Epidermal melanocyte (primary cell): ENCODE results near the gene CSTPP1.

Experiments used
- DNase-seq: peaks from one replicate; pipeline ENCODE4 v3.0.0; 2011; ENCODE audit warnings: low spot score; ENCODE audit not compliant: insufficient read length

CSTPP1 gene

DNA sequence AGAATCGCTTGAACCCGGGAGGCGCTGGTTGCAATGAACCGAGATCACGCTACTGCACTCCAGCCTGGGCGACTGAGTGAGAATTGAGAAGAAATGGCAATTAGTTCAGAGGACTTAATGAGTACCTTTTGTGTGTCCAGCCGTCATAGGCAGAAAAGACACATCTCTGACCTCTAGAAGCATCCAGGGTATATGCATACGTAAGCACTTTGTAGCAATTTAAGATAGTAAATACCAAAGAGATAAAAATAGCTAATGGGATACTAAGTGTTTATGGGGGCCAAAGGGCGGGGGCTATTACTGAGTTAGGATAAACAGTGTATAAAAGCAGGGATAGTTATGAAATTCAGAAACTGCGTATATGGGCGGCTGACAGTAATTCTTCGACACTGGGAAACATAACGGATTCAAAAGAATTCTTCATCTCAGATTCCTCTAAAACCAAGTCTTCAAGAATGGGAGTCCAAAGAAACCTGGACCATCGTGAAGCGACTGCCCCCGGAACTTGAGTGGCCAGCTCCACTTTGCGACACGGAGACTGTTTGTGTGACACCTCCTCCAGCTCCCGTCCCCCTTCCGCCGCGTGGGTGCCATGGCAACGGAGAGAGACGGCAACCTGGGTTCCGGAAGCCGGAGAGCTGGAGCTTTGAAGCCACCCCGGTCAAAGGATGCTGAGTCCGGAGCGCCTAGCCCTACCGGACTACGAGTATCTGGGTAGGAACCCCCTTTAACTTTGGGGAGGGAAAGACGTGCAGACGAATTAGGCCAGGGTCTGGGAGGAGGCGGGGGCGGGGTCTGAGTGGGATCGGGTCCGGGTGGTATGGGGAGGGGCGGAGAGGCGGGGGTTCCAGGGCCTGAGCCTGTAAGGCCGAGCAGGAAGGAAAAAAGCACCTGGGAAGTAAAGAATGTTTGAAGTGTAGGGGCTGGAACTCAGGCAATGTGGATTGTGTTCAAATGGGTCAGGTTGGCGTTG lies at the start of gene CSTPP1:
TSS of gene CSTPP1 (plus strand) at position 624 of the 973 bp plus-strand sequence. CDS start at position 669, 45 bp downstream.
- peak; percentile 95 for DNase-seq

DNA sequence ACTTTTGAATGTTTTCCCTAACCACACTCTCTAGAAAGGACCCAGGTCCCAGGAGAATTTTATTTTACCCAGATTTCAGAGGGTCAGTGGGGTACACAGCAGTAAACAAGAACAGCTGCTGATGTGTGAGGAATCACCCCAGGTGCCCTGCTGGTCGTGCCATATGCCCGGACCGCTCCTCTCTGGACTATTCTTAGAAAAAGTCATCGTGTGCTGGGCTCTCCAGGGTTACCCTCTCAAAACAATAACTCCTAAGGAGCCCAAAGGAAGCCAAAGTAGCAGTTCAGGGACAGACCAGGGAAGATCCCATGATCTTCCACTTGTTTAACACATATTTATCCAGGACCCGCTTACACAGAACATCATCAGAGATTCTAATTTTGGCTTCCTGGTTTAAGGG lies 47.9 kb upstream of the CSTPP1 start:
- DNase-seq: no peak

DNA sequence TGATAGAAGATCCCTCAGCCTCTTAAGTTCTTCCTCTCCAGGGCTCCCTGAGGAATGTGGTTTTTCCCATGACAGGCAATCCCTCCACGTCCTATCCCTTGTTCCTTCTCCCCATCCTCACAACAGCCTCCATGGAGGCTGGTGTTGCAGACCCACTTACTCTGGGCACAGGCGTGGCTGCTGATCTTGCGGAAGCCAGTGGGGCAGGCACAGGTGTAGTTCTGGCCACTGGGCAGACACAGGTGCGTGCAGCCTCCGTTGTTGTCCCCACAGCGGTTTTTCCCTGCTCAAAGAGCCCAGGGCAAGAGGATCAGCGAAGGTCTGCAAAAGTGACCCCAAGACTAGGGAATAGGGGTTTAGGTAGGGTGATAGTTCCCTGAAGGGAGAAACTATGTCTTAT lies 47.3 kb upstream of the CSTPP1 start:
- no peak for DNase-seq

- peak; percentile 85 for DNase-seq
Measured at GRCh38 chr11:46889689-46890475, 46.7 kb upstream of the CSTPP1 start.

DNA sequence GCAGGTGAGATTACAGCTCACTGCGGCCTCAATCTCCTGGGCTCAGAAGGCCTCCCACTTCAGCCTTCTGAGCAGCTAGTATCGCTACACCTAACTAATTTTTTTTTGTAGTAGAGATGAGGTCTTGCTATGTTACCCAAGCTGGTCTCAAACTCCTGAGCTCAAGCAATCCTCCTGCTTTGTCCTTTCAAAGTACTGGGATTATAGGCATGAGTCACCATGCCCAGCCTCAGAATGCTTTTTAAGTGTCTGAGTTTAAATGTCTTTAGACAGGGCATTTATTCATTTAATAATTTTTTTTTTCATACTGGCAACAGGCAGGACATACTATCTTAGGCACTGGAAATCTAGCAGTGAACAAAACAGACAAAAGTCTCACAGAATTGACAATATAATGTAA lies 45.9 kb upstream of the CSTPP1 start:
- no peak for DNase-seq

GRCh38 chr11:46892109-46892508 lies 44.5 kb upstream of the CSTPP1 start:
- DNase-seq: no peak

- DNase-seq: no peak
Measured at GRCh38 chr11:46892838-46893237, 43.7 kb upstream of the CSTPP1 start.

GRCh38 chr11:46894506-46894905 lies 42.1 kb upstream of the CSTPP1 start:
- DNase-seq: no peak

- no peak for DNase-seq
Measured at GRCh38 chr11:46894961-46895360, 41.6 kb upstream of the CSTPP1 start.

- DNase-seq: no peak
Measured at GRCh38 chr11:46895821-46896220, 40.7 kb upstream of the CSTPP1 start.

DNA sequence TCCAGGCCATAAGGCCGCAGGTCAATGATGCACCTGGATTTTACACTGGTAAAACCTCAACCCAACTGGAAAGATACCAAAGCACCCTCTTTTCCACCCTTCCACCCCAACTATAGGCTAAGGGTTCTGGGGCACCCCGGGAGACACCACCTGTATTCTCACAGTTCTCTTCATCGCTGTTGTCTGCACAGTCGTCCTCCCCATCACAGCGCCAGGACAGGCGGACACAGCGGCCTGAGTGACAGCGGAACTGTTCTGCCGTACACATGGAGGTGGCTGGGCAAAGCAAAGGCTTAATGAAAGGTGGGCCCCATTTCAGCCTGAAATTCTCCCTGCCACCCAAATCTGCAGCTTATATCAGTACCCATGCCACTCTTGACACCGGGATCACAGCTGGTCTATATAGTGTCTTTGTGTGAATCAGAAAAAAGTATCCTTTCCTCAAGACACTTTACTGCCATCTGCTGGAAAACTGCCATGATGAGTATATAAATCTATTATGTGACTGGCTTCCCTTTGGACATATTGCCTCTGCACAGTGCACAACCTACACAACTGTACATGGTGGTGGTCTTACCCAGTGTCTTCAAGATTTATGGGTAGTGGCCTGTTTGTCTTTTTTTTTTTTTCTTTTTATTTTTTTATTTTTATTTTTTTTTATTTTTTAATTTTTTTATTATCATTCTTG lies 39.7 kb upstream of the CSTPP1 start:
- DNase-seq: peak; percentile 43

GRCh38 chr11:46898396-46899095 lies 38.0 kb upstream of the CSTPP1 start:
- no peak for DNase-seq

DNA sequence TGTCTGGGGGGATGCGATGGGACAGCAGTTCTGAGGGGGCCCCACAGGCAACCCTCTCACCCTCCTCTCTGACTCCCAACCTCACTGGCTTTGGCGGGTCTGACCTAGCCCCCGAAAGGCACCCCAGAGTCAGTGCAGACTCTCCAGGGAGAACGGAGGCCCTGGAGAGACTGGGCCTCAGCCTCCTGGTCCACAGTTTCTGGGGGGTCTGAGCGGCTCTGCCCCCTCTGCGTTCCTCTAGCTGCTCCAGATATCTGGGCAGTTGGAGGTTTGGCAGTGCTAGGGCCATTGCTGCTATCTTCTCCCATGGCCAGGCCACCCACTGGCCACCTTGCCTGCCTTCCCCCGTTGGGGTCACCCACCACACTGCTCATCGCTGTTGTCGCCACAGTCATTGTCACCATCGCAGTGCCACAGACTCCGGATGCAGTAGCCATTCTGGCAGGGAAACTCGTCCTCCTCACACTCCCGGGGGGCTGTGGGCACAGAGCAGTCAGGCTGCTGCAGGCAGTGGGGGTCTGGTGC lies 37.0 kb upstream of the CSTPP1 start:
- no peak for DNase-seq

GRCh38 chr11:46900091-46900746 lies 36.3 kb upstream of the CSTPP1 start:
- no peak for DNase-seq

GRCh38 chr11:46901156-46901555 lies 35.4 kb upstream of the CSTPP1 start:
- DNase-seq: no peak

DNA sequence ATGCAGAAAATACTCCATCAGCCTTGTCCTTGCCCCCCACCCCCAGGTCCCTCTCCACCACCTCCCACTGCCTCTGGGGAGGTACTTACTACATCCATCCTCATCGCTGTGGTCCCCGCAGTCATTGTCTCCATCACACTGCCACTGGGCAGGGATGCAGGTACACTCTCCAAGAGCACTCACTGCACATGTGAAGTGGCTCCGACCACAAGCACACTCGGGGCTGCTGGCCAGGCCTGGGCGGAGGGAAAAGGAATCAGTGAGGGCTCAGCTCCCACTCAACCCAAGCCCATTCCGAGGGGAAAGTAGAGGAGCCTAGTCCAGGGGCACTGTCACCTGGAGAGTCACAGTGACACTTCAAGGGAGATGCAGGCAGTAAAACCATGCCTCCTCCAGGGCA lies 33.9 kb upstream of the CSTPP1 start:
- no peak for DNase-seq

DNA sequence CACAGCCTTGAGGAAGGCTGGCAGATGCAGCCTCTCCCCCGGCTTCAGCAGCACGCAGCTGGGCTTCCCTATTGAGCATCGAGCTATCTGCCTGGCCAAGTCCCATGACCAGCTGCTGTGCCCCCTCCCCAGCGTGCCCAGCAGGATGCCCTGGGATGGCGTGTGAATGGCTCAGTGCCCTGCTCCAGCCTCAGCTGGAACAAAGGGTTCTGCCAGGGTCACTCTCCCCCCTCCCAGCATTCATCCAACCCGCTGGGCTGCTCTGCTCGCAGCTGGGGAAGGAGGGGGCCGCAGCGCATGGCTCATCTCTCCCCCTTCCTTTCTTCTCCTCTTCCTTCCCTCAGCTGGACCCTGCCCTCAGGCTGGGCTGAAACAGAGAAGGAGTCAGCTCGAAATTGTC lies 32.7 kb upstream of the CSTPP1 start:
- no peak for DNase-seq

DNA sequence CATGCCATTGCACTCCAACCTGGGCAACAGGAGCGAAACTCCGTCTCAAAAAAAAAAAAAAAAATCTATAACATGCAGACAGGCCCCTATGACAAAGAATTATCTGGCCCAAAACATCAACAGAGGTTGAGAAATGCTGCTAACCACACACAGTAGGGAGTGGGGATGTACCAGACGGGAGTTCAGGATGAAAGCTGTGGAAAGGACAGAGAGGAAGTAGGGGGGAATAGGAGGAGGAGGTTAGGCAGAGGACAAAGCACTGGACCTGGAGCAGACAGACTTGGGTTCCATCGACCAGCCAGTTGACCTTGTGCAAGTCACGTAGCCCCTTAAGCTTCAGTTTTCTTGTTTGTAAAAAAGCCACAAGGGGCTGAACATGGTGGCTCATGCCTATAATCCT lies 30.8 kb upstream of the CSTPP1 start:
- no peak for DNase-seq

- peak; percentile 51 for DNase-seq
Measured at GRCh38 chr11:46906609-46907041, 29.9 kb upstream of the CSTPP1 start.

DNA sequence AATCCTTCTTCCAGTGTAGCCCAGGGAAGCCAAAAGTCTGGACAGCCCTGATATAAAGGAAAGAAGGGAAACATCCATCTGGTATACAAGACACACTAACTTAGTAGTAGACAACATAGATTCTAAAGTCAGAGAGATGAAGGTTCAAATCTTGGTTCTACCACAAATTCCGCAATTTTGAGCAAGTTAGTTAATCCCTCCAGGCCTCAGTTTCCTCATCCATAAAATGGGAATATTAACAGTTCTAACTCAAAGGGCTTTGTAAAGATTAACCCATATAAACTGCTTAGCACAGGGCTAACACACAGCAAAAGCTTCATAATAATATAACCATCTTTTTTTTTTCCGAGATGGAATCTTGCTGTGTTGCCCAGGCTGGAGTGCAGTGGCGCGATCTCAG lies 29.0 kb upstream of the CSTPP1 start:
- DNase-seq: no peak
